ENCODE measurements around the gene MAP3K6. TPM values are rescaled to one million over a fixed set of nuclear protein-coding genes. Genes with fewer than 3 reads are reported as not detected.
A peak's percentile ranks its signal among the peaks of the same experiment; 100 is the strongest.

The MAP3K6 gene
- total RNA-seq, 4 donors from 2014 or later = 13.5 to 35.5 (median 24.4) TPM

DNA sequence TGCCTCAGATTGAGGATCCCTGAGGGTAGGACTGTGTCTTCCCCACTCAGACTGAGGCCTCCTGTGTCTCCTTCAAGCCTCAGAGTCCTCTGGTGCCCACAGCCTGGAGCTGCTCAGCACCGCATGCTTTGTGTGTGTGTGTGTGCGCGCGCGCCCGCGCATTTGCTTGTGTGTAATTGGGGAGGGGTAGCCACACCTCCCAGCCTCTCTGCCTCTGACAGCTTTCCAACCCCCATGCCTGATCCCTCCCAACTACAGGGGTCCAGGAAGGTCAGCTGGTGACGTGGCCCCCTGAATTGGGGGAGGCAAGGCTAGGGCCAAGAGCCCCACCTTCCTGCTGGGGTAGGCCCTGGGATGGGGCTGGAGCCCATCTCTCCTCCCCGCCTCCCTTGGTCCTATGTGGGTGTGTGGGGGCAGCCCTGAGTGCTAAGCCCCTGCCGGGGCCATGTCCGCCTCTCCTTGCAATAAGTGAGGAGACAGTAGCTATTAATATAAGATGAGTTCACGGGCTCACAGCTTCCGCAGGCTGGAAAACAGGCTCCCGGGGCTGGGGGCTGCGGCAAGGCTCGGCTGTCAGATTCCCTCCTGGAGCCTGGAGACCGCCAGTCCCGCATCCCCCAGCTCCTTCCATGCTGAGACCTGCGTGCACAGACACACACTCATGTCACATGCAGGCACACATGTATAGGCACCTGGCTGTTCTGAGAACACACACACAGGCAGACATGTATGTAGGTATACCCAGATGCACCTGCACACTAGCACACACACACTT is 32.7 kb upstream of the MAP3K6 start:
- no peaks in the 10 kb centered on the region for H3K27me3 ChIP-seq
- intact Hi-C loops (cut with DNase I; ENCODE audit: low total_unique reads) = loop anchor here (2.0 kb wide), 1 partner anchor 207 kb away; no protein-coding TSS in a partner anchor
- peaks cover 10 to 45% (median 26%) of the 10 kb centered on the region in 4 donors for H3K4me1 ChIP-seq
- DNase-seq = no peak
- H3K27ac ChIP-seq = no peak overlapping the region
- WGBS, 2 donors (ENCODE audit: low coverage in 1 of 2) = 61% methylated on average over 16 of the region's 19 CpGs; no CpG with 5 or more reads in 1 of the 2 donors
- H3K9me3 ChIP-seq = no peaks in the 10 kb centered on the region
- no peaks in the 10 kb centered on the region for H3K36me3 ChIP-seq
- peak in 1 of 3 donors; percentile 10 for TF ChIP-seq POLR2AphosphoS5 (IDR thresholded peaks at IDR 0.05)
- TF ChIP-seq EP300 (IDR thresholded peaks at IDR 0.05; ENCODE audit: low read depth) = no peak
- TF ChIP-seq POLR2A (IDR thresholded peaks at IDR 0.05) = no peak
- in situ Hi-C loops (cut with MboI; ENCODE audit: low pct_ligation_motif_present in 1 of 4, low pct_unique_long_range_greater_than_20kb in 1 of 4, low sequenced_read_pairs in 3 of 4) = loop anchor here in 2 of 4 donors (10.0 kb wide), 1 partner anchor 205 kb away; the partner anchor contains the start of gene AHDC1 (in 2 of the 2)
- no peak overlapping the region for H3K4me3 ChIP-seq

GRCh38 chr1:27398405-27399149 is 31.8 kb upstream of the MAP3K6 start:
- no peak overlapping the region for H3K4me3 ChIP-seq
- no peaks in the 10 kb centered on the region for H3K9me3 ChIP-seq
- H3K4me1 ChIP-seq = peaks cover 10 to 36% (median 18%) of the 10 kb centered on the region in 4 donors
- H3K36me3 ChIP-seq = no peaks in the 10 kb centered on the region
- WGBS, 2 donors (ENCODE audit: low coverage in 1 of 2) = 38% methylated on average over 2 of the region's 4 CpGs; no CpG with 5 or more reads in 1 of the 2 donors
- no peak overlapping the region for H3K27ac ChIP-seq
- in situ Hi-C loops (cut with MboI; ENCODE audit: low pct_ligation_motif_present in 1 of 4, low pct_unique_long_range_greater_than_20kb in 1 of 4, low sequenced_read_pairs in 3 of 4) (loop anchor here in 1 of 4 donors (10.0 kb wide), 1 partner anchor 206 kb away; the partner anchor contains the start of gene AHDC1), intact Hi-C loops (cut with DNase I; ENCODE audit: low total_unique reads) (loop anchor here (2.0 kb wide), 1 partner anchor 208 kb away; no protein-coding TSS in a partner anchor)
- no peak for DNase-seq
- H3K27me3 ChIP-seq = no peaks in the 10 kb centered on the region
- TF ChIP-seq EP300 (IDR thresholded peaks at IDR 0.05; ENCODE audit: low read depth) (no peak), POLR2A (IDR thresholded peaks at IDR 0.05) (no peak), POLR2AphosphoS5 (IDR thresholded peaks at IDR 0.05) (no peak)
- TF ChIP-seq, protein P1, sequence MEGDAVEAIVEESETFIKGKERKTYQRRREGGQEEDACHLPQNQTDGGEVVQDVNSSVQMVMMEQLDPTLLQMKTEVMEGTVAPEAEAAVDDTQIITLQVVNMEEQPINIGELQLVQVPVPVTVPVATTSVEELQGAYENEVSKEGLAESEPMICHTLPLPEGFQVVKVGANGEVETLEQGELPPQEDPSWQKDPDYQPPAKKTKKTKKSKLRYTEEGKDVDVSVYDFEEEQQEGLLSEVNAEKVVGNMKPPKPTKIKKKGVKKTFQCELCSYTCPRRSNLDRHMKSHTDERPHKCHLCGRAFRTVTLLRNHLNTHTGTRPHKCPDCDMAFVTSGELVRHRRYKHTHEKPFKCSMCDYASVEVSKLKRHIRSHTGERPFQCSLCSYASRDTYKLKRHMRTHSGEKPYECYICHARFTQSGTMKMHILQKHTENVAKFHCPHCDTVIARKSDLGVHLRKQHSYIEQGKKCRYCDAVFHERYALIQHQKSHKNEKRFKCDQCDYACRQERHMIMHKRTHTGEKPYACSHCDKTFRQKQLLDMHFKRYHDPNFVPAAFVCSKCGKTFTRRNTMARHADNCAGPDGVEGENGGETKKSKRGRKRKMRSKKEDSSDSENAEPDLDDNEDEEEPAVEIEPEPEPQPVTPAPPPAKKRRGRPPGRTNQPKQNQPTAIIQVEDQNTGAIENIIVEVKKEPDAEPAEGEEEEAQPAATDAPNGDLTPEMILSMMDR (IDR thresholded peaks at IDR 0.05) = no peak

DNA sequence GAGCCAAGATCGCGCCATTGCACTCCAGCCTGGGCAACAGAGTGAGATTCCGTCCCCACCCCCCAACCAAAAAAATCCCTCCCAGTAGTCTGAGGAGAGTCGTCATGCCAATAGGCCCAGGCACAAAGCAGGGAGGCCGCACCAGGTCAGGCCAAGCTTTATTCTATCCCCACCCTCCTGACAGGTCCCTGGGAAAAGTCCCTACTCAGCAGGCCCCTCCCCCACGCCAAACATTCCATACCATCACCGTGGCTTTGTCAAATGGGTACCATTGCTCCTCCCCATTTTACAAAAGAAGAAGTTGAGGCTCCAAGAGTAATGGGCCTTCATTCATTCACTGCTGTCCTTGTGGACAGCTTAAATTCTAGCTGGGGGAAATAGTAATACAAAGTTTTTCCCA is 31.0 kb upstream of the MAP3K6 start:
- no peak for DNase-seq
- 71% methylated on average over 7 of the region's 7 CpGs; no CpG with 5 or more reads in 1 of the 2 donors for WGBS, 2 donors (ENCODE audit: low coverage in 1 of 2)
- Histone ChIP-seq H3K9me3 (no peaks in the 10 kb centered on the region), H3K36me3 (no peaks in the 10 kb centered on the region), H3K27me3 (no peaks in the 10 kb centered on the region), H3K27ac (no peak overlapping the region), H3K4me3 (no peak overlapping the region), H3K4me1 (peaks cover 9 to 31% (median 12%) of the 10 kb centered on the region in 4 donors)
- intact Hi-C loops (cut with DNase I; ENCODE audit: low total_unique reads) (loop anchor here (2.0 kb wide), 1 partner anchor 209 kb away; no protein-coding TSS in a partner anchor), in situ Hi-C loops (cut with MboI; ENCODE audit: low pct_ligation_motif_present in 1 of 4, low pct_unique_long_range_greater_than_20kb in 1 of 4, low sequenced_read_pairs in 3 of 4) (loop anchor here in 1 of 4 donors (10.0 kb wide), 1 partner anchor 207 kb away; the partner anchor contains the start of gene AHDC1)
- TF ChIP-seq POLR2AphosphoS5 (IDR thresholded peaks at IDR 0.05) (no peak), EP300 (IDR thresholded peaks at IDR 0.05; ENCODE audit: low read depth) (no peak), POLR2A (IDR thresholded peaks at IDR 0.05) (no peak)
- TF ChIP-seq, protein P1 (IDR thresholded peaks at IDR 0.05) = no peak

DNA sequence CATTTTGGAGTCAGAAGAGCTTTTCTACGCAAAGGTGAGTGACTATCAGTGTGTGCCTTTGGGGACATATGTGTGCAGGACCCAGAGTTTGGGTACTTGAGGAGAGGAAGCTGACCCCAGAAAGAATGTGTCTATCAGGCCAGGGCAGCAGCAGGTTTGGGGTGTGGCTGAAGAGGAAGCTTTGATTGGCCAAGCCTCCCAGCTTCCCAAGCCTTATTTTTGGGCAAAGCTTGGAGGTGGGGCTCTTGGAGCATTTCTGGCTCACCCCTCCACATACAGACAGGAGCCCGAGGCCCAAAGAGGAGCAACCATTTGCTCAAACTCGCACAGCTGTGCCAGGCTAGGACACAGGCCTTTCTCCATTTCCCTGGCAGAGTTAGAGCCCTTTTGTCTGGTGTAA is 30.3 kb upstream of the MAP3K6 start:
- intact Hi-C loops (cut with DNase I; ENCODE audit: low total_unique reads) = no loop called here
- 64% methylated on average over 3 of the region's 3 CpGs; no CpG with 5 or more reads in 1 of the 2 donors for WGBS, 2 donors (ENCODE audit: low coverage in 1 of 2)

More for the DNA sequence above, 30.3 kb upstream of the MAP3K6 start:
- in situ Hi-C loops (cut with MboI; ENCODE audit: low pct_ligation_motif_present in 1 of 4, low pct_unique_long_range_greater_than_20kb in 1 of 4, low sequenced_read_pairs in 3 of 4) = loop anchor here in 1 of 4 donors (10.0 kb wide), 1 partner anchor 208 kb away; the partner anchor contains the start of gene AHDC1
- no peak for DNase-seq
- Histone ChIP-seq H3K4me3 (no peak overlapping the region), H3K36me3 (no peaks in the 10 kb centered on the region), H3K27me3 (no peaks in the 10 kb centered on the region), H3K9me3 (no peaks in the 10 kb centered on the region), H3K4me1 (peaks cover 7 to 29% (median 11%) of the 10 kb centered on the region in 4 donors), H3K27ac (no peak overlapping the region)
- no peak for TF ChIP-seq POLR2A (IDR thresholded peaks at IDR 0.05)
- TF ChIP-seq, protein P1 (IDR thresholded peaks at IDR 0.05) = no peak
- TF ChIP-seq POLR2AphosphoS5 (IDR thresholded peaks at IDR 0.05) = no peak
- no peak for TF ChIP-seq EP300 (IDR thresholded peaks at IDR 0.05; ENCODE audit: low read depth)

Data from transverse colon (tissue), 4 donors.